SKM-1 treated with dmso at 0.1 percent for 144 hours (cell line): Measurements from ENCODE around the gene VWA1.
"Not testable (repeated sequence)": the region's sequence is repeated elsewhere in the genome, so short reads cannot be mapped to it uniquely, and the experiment has no call there.

Experiments used
- DNase-seq: peaks from one replicate; lab custom pipeline; 2025; ENCODE audit not compliant: unreplicated experiment; lab: John Stamatoyannopoulos, UW

The VWA1 gene

GRCh38 chr1:1482856-1483255, 47.4 kb downstream of the VWA1 start:
- DNase-seq: no peak

DNA sequence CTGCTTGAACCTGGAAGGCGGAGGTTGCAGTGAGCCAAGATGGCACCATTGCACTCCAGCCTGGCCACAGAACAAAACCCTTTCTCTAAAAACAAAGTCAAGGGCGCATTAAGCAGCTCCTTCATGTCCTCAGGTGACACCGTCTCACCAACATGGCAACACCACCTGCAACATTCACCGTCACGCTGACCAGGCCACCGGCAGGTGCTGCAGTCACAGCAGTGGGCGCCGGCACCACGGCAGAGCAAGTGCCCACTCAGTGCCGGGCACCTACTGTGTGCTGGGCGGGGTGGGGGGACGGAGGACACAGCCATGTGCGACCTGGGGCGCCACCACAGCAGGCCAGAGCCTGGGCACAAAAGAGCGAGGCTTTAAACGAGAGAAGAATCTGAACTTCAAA, 48.2 kb downstream of the VWA1 start:
- no peak for DNase-seq

GRCh38 chr1:1484976-1485750, 49.7 kb downstream of the VWA1 start:
- DNase-seq: not testable (repeated sequence)

- not testable (repeated sequence) for DNase-seq
Observed at GRCh38 chr1:1485755-1486317, 50.3 kb downstream of the VWA1 start.

GRCh38 chr1:1487701-1488100, 52.2 kb downstream of the VWA1 start:
- DNase-seq: no peak

GRCh38 chr1:1489231-1489630, 53.7 kb downstream of the VWA1 start:
- DNase-seq: no peak

GRCh38 chr1:1489861-1490260, 54.4 kb downstream of the VWA1 start:
- no peak for DNase-seq

DNA sequence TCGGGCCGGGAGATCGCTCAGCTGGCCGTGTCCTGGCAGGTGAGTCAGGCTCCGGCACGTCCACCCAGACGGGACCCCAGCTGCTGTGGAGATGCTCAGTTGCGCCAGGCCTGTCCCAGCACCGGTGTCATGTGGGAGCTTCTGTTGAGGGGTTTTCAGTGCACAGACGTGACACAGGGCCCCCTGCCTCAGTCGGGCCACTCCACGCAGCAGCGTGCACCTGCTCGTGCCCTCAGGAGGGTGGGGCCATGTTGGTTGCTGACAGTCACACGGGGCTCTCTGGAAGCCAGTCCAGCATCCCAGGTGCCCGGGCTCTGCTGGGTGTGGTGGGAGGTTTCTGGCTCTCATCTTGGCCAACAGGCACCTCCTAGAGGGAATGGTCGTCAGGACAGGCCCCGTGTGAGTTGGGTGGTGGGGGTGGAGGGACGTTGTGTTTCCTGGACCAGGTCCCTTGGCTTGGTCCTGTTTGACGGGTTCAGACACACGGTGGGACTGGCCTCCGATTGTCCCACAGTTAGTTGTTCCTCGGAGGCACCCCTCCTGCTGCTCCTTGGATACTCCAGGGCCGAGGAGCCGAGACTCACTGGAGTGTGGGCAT, 55.2 kb downstream of the VWA1 start:
- no peak for DNase-seq

GRCh38 chr1:1491601-1492000, 56.1 kb downstream of the VWA1 start:
- no peak for DNase-seq
